Suprapubic skin (tissue), 4 donors: ENCODE results near the gene USP47. TPM values are rescaled to one million over a fixed set of nuclear protein-coding genes. Genes with fewer than 3 reads are reported as not detected.

Experiments
- DNase-seq, 2 donors: peaks; one replicate each; pipeline ENCODE4 v3.0.0-alpha.2; 2019; ENCODE audit warnings: low spot score in 2 of 2
- H3K27ac ChIP-seq: fragments of 200-600 bp; sonication (generic); one replicate; pipeline ENCODE4 v1.5.1; 2019
- H3K27me3 ChIP-seq: fragments of 200-600 bp; sonication (generic); one replicate; pipeline ENCODE4 v1.5.1; 2019
- H3K36me3 ChIP-seq: fragments of 200-600 bp; sonication (generic); one replicate; pipeline ENCODE4 v1.5.1; 2019
- H3K4me1 ChIP-seq: fragments of 200-600 bp; sonication (generic); one replicate; pipeline ENCODE4 v1.5.1; 2019
- H3K4me3 ChIP-seq: fragments of 200-600 bp; sonication (generic); one replicate; pipeline ENCODE4 v1.5.1; 2019; ENCODE audit warnings: mild to moderate bottlenecking
- H3K9me3 ChIP-seq: fragments of 200-600 bp; sonication (generic); one replicate; pipeline ENCODE4 v1.5.1; 2019
- CTCF ChIP-seq, 2 donors: fragments of 200-600 bp in 1 of 2; fragments of 450-650 bp in 1 of 2; sonication (generic) in 1 of 2; IDR thresholded peaks; one replicate each; pipeline ENCODE4 v1.5.1; 2016 to 2019; ENCODE audit warnings: antibody characterized with exemption in 2 of 2, mild to moderate bottlenecking in 1 of 2, moderate library complexity in 1 of 2
- EP300 ChIP-seq: sonication (generic); formaldehyde crosslinking; IDR thresholded peaks from one replicate; pipeline ENCODE4 v1.6.1; 2017; ENCODE audit warnings: antibody characterized with exemption
- POLR2A ChIP-seq, 2 donors: fragments of 450-650 bp; IDR thresholded peaks; one replicate each; pipeline ENCODE4 v1.6.1; 2017; ENCODE audit warnings: antibody characterized with exemption in 2 of 2, mild to moderate bottlenecking in 2 of 2, moderate library complexity in 2 of 2
- POLR2AphosphoS5 ChIP-seq, 3 donors: sonication (generic); formaldehyde crosslinking; IDR thresholded peaks; one replicate each; pipeline ENCODE4 v1.6.1; 2017; ENCODE audit warnings: antibody characterized with exemption in 3 of 3
- WGBS: methylation state at CpG from one replicate; pipeline ENCODE4 v1.1.5; 2018; 5-methylcytosine and 5-hydroxymethylcytosine counted together
- total RNA-seq, 4 donors: library from RNA; depleted of rRNA; stranded (reverse); fragments of >200 nt; gene quantifications; one replicate each; pipeline ENCODE4 v1.1.0, GENCODE V29; 2016

The USP47 gene
- total RNA-seq, 4 donors from 2014 or later = 56.0 to 102 (median 72.2) TPM

GRCh38 chr11:11860103-11860979, 18.6 kb downstream of the USP47 start:
- WGBS = 82% methylated on average over 12 of the region's 12 CpGs
- H3K27ac ChIP-seq = no peak overlapping the region

GRCh38 chr11:11862999-11863398, 21.2 kb downstream of the USP47 start:
- TF ChIP-seq POLR2AphosphoS5 (IDR thresholded peaks at IDR 0.05) = no peak
- TF ChIP-seq EP300 = no peak
- no peak for TF ChIP-seq CTCF (IDR thresholded peaks at IDR 0.05)
- no peak for TF ChIP-seq POLR2A (IDR thresholded peaks at IDR 0.05)
- Histone ChIP-seq H3K4me3 (no peak overlapping the region), H3K9me3 (peaks cover 12% of the 10 kb centered on the region), H3K4me1 (peaks cover 27% of the 10 kb centered on the region), H3K36me3 (peaks cover 3% of the 10 kb centered on the region), H3K27me3 (no peaks in the 10 kb centered on the region), H3K27ac (no peak overlapping the region)
- 69% methylated on average over 2 of the region's 2 CpGs for WGBS
- no peak for DNase-seq

More at GRCh38 chr11:11860103-11860979, 18.6 kb downstream of the USP47 start:
- Histone ChIP-seq H3K9me3 (no peaks in the 10 kb centered on the region), H3K4me3 (no peak overlapping the region), H3K36me3 (no peaks in the 10 kb centered on the region), H3K4me1 (peaks cover 43% of the 10 kb centered on the region), H3K27me3 (no peaks in the 10 kb centered on the region)
- DNase-seq = no peak
- TF ChIP-seq POLR2A (IDR thresholded peaks at IDR 0.05) = no peak
- TF ChIP-seq POLR2AphosphoS5 (IDR thresholded peaks at IDR 0.05) = no peak
- TF ChIP-seq CTCF (IDR thresholded peaks at IDR 0.05) = no peak
- TF ChIP-seq EP300 = no peak

GRCh38 chr11:11864332-11864731, 22.6 kb downstream of the USP47 start:
- Histone ChIP-seq H3K27ac (no peak overlapping the region), H3K4me3 (no peak overlapping the region), H3K27me3 (no peaks in the 10 kb centered on the region), H3K4me1 (peaks cover 19% of the 10 kb centered on the region), H3K36me3 (peaks cover 3% of the 10 kb centered on the region), H3K9me3 (peaks cover 12% of the 10 kb centered on the region)
- 88% methylated on average over 3 of the region's 3 CpGs for WGBS
- TF ChIP-seq EP300 = no peak
- no peak for TF ChIP-seq POLR2AphosphoS5 (IDR thresholded peaks at IDR 0.05)
- no peak for DNase-seq

GRCh38 chr11:11864803-11865202, 23.0 kb downstream of the USP47 start:
- Histone ChIP-seq H3K9me3 (peaks cover 12% of the 10 kb centered on the region), H3K4me3 (no peak overlapping the region), H3K27me3 (no peaks in the 10 kb centered on the region), H3K36me3 (peaks cover 3% of the 10 kb centered on the region), H3K4me1 (peaks cover 17% of the 10 kb centered on the region), H3K27ac (no peak overlapping the region)
- no peak for TF ChIP-seq POLR2AphosphoS5 (IDR thresholded peaks at IDR 0.05)
- no peak for TF ChIP-seq EP300
- TF ChIP-seq CTCF (IDR thresholded peaks at IDR 0.05) = no peak
- WGBS = 100% methylated on average over 1 of the region's 1 CpG
- no peak for DNase-seq

- H3K9me3 ChIP-seq = peaks cover 12% of the 10 kb centered on the region
- WGBS = 85% methylated on average over 3 of the region's 3 CpGs
- no peak for DNase-seq
Measured at GRCh38 chr11:11865449-11865848, 23.7 kb downstream of the USP47 start.

More at GRCh38 chr11:11865449-11865848, 23.7 kb downstream of the USP47 start:
- Histone ChIP-seq H3K4me1 (peaks cover 14% of the 10 kb centered on the region), H3K4me3 (no peak overlapping the region), H3K27me3 (no peaks in the 10 kb centered on the region), H3K36me3 (peaks cover 3% of the 10 kb centered on the region), H3K27ac (no peak overlapping the region)
- TF ChIP-seq POLR2A (IDR thresholded peaks at IDR 0.05) (no peak), POLR2AphosphoS5 (IDR thresholded peaks at IDR 0.05) (no peak), EP300 (no peak), CTCF (IDR thresholded peaks at IDR 0.05) (no peak)
